Body of pancreas (tissue), 4 donors: ENCODE measurements around the gene NLGN1.

ENCODE experiments used
- POLR2A ChIP-seq, 3 donors: fragments of 450-650 bp; IDR thresholded peaks; one replicate each; pipeline ENCODE4 v1.6.1; 2016; ENCODE audit warnings: antibody characterized with exemption in 3 of 3, mild to moderate bottlenecking in 2 of 3
- TF ChIP-seq, protein P1 (sequence below), 7 experiments: fragments of 450-650 bp in 4 of 7; fragments of 200-600 bp in 3 of 7; sonication (generic) in 3 of 7; IDR thresholded peaks; one replicate each; pipeline ENCODE4 v1.5.1; 2016 to 2019; ENCODE audit warnings: antibody characterized with exemption in 7 of 7

DNA sequence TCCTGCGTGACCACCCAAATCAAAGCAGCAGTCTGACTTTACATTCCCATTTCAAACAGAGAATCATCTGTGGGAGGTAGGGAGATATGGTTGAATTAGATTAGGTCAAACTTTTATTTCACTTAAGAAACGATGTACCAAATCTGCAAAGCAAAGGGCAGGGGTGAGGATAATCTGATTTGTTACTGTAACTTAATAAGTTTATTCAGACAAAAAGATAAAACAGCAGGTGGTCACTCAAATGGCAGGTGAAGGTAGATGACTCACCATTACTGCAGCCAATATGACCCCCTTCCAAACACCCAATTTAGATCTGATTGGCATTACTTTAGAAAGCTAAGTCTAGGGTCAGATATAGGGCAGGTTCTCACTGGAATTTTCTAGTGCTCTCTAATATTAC is 810.6 kb downstream of the NLGN1 start:
- TF ChIP-seq, protein P1, sequence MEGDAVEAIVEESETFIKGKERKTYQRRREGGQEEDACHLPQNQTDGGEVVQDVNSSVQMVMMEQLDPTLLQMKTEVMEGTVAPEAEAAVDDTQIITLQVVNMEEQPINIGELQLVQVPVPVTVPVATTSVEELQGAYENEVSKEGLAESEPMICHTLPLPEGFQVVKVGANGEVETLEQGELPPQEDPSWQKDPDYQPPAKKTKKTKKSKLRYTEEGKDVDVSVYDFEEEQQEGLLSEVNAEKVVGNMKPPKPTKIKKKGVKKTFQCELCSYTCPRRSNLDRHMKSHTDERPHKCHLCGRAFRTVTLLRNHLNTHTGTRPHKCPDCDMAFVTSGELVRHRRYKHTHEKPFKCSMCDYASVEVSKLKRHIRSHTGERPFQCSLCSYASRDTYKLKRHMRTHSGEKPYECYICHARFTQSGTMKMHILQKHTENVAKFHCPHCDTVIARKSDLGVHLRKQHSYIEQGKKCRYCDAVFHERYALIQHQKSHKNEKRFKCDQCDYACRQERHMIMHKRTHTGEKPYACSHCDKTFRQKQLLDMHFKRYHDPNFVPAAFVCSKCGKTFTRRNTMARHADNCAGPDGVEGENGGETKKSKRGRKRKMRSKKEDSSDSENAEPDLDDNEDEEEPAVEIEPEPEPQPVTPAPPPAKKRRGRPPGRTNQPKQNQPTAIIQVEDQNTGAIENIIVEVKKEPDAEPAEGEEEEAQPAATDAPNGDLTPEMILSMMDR (IDR thresholded peaks at IDR 0.05) = no peak
- TF ChIP-seq POLR2A (IDR thresholded peaks at IDR 0.05) = no peak
